ENCODE results near the gene KLHDC8A.

- no peak for TF ChIP-seq CTCF (IDR thresholded peaks at IDR 0.05; ENCODE audit: extremely low read depth in 1 of 2, insufficient read depth in 1 of 2, low read depth in 1 of 2, low read length in 2 of 2)
- no peak for TF ChIP-seq MAX (IDR thresholded peaks at IDR 0.05; ENCODE audit: insufficient read depth, insufficient read length)
- TF ChIP-seq EZH2 (IDR thresholded peaks at IDR 0.05; ENCODE audit: borderline replicate concordance, low read depth, low read length, severe bottlenecking) = no peak
Observed at GRCh38 chr1:205346956-205347574, 9.7 kb downstream of the KLHDC8A start.
